ENCODE results near the gene IQSEC2.

- TF ChIP-seq POLR2AphosphoS5 (IDR thresholded peaks at IDR 0.05) (no peak), CTCF (IDR thresholded peaks at IDR 0.05) (no peak), EP300 (IDR thresholded peaks at IDR 0.05) (no peak)
These were observed 1.7 kb upstream of the IQSEC2 start for GRCh38 chrX:53283099-53283498.

All from esophagus muscularis mucosa (tissue), 4 donors.